Epithelial cell of esophagus (primary cell): ENCODE measurements around the gene MCC.

Experiments
- DNase-seq: peaks from one replicate; pipeline ENCODE4 v3.0.0; 2010; ENCODE audit warnings: low read depth
- H3K4me3 ChIP-seq: 2 replicates; pipeline ENCODE4 v1.5.1; 2011; ENCODE audit warnings: mild to moderate bottlenecking, low read length, control low read depth
- CTCF ChIP-seq: IDR thresholded peaks from 2 replicates; pipeline ENCODE4 v1.5.1; 2011; ENCODE audit warnings: low read depth, mild to moderate bottlenecking, low read length, control low read depth, inconsistent platforms; ENCODE audit not compliant: insufficient read depth; ENCODE audit errors: missing control alignments

The MCC gene

GRCh38 chr5:113214606-113215323 lies 273.5 kb downstream of the MCC start:
- H3K4me3 ChIP-seq = no peak overlapping the region
- no peak for TF ChIP-seq CTCF
- DNase-seq = no peak

GRCh38 chr5:113213551-113214425 lies 274.5 kb downstream of the MCC start:
- no peak overlapping the region for H3K4me3 ChIP-seq
- TF ChIP-seq CTCF = no peak
- DNase-seq = no peak

- no peak for TF ChIP-seq CTCF
- H3K4me3 ChIP-seq = no peak overlapping the region
- no peak for DNase-seq
Observed at GRCh38 chr5:113212244-113212920, 275.9 kb downstream of the MCC start.

- no peak for TF ChIP-seq CTCF
- no peak for DNase-seq
- no peak overlapping the region for H3K4me3 ChIP-seq
Observed at GRCh38 chr5:113209498-113209897, 278.8 kb downstream of the MCC start.

- peak; percentile 41 for DNase-seq
- peak; percentile 42 for TF ChIP-seq CTCF
Observed at GRCh38 chr5:113205807-113206206, 282.4 kb downstream of the MCC start.

GRCh38 chr5:113205323-113205722 lies 282.9 kb downstream of the MCC start:
- DNase-seq = peak; percentile 39
- H3K4me3 ChIP-seq = no peak overlapping the region
- no peak for TF ChIP-seq CTCF

More at GRCh38 chr5:113205807-113206206, 282.4 kb downstream of the MCC start:
- no peak overlapping the region for H3K4me3 ChIP-seq
